ENCODE results near the gene FNTB.

Gene FNTB

DNA sequence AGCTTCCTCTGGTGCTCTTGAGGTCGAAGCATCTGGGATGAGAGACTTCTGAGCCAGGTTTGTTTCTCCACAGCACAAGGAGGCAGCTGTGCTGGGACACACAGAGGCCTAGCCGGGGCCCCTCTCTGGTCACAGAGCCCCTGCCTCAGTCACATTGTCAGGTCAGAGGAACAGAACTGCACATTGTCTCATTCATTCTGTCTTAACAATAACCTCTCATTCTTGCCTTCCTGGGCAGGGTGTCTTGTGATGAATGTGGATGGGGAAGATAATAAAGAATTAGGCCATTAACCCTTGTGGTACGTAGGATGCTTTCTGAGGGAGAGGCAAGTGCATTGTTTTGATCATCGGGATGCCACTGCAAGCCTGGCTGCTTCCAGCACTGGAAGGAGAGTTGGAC is 29.8 kb downstream of the FNTB start:
- TF ChIP-seq, protein P1, sequence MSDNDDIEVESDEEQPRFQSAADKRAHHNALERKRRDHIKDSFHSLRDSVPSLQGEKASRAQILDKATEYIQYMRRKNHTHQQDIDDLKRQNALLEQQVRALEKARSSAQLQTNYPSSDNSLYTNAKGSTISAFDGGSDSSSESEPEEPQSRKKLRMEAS (IDR thresholded peaks at IDR 0.05), result no peak
- TF ChIP-seq, protein P2, sequence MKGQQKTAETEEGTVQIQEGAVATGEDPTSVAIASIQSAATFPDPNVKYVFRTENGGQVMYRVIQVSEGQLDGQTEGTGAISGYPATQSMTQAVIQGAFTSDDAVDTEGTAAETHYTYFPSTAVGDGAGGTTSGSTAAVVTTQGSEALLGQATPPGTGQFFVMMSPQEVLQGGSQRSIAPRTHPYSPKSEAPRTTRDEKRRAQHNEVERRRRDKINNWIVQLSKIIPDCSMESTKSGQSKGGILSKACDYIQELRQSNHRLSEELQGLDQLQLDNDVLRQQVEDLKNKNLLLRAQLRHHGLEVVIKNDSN (IDR thresholded peaks at IDR 0.05), result no peak
- TF ChIP-seq CEBPB (IDR thresholded peaks at IDR 0.05) (no peak), TAF1 (IDR thresholded peaks at IDR 0.05; ENCODE audit: low read depth) (no peak), EP300 (IDR thresholded peaks at IDR 0.05; ENCODE audit: borderline replicate concordance) (no peak)

DNA sequence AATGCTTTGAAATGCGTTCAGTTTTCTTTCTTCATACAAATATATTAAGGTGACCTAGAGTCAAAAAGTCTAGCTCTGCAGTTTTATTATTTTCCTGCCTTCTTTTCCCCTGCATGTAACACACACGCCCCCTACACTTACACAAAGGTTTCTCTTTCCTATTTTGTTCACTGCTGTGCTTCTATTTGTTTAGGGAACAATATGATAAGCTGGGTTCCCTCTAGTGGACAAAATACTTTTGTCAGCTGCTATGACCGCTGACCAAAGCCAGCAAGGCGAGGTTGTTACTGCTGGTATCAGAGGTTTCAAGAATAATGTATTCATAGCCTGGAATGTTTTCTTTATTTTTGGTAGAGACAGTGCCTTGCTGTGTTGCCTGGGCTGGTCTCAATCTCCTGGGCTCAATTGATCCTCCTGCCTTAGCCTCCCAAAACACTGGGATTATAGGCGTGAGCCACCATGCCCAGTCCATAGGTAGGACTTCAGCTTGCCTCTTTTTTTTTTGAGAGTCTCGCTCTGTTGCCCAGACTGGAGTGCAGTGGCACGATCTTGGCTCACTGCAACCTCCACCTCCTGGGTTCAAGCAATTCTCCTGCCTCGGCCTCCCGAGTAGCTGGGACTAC is 33.4 kb downstream of the FNTB start:
- peak; percentile 44 for TF ChIP-seq RAD21 (IDR thresholded peaks at IDR 0.05; ENCODE audit: low read depth)
- no peak for TF ChIP-seq NFIC (IDR thresholded peaks at IDR 0.05)

DNA sequence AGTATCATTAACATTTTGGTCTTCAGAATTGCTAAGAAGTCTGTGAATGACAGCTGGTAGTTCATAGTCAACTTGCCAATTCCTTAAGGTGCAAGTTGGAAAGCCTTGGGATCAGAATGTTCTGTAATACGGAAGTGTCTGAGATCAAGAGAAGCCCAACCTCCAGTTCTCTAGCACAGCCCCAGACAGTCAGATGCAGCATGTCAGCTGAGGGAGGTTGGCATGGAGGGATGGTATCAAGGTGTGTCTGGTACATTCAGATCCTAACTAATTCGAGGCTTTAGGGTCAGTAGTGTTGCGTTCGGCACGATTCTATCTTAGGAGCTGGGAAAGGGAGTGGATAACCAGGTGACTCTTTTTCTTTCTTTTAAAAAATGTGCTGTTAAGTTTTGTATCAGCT is 38.3 kb downstream of the FNTB start:
- TF ChIP-seq YY1 (IDR thresholded peaks at IDR 0.05; ENCODE audit: low read depth) (no peak), TCF12 (IDR thresholded peaks at IDR 0.05; ENCODE audit: low read depth) (no peak), TAF1 (IDR thresholded peaks at IDR 0.05; ENCODE audit: low read depth) (no peak), EP300 (IDR thresholded peaks at IDR 0.05; ENCODE audit: borderline replicate concordance) (no peak)

DNA sequence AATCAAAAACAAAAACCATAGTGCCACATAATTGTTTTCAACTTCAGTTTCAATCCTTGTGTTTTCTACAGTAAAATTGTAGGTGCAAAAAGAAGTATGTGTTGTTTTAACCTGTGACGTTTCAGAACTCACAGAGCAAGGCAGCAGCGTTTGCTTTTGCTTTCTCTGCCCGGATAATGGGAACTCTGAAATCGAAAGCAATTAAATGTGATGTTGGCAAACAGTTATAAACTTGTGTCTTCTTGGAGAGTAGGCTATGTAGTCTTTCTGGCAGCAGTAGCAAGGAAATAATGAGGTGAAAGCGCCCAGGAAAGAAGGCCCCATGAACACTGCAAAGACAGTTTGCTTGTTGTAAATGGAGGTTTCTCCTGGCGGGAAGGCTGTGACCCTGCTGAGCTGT is 39.1 kb downstream of the FNTB start:
- TF ChIP-seq CEBPB (IDR thresholded peaks at IDR 0.05), result no peak
- no peak for TF ChIP-seq CREB1 (IDR thresholded peaks at IDR 0.05; ENCODE audit: low read depth)
- TF ChIP-seq TCF12 (IDR thresholded peaks at IDR 0.05; ENCODE audit: low read depth), result no peak
- no peak for TF ChIP-seq EP300 (IDR thresholded peaks at IDR 0.05; ENCODE audit: borderline replicate concordance)
- TF ChIP-seq TEAD4 (IDR thresholded peaks at IDR 0.05), result no peak
- TF ChIP-seq NFIC (IDR thresholded peaks at IDR 0.05), result no peak
- TF ChIP-seq ZBTB7A (IDR thresholded peaks at IDR 0.05; ENCODE audit: low read depth), result no peak
- TF ChIP-seq YY1 (IDR thresholded peaks at IDR 0.05; ENCODE audit: low read depth), result no peak
- TF ChIP-seq FOXM1 (IDR thresholded peaks at IDR 0.05; ENCODE audit: borderline replicate concordance, low read depth), result no peak
- TF ChIP-seq EGR1 (IDR thresholded peaks at IDR 0.05), result no peak
- TF ChIP-seq TAF1 (IDR thresholded peaks at IDR 0.05; ENCODE audit: low read depth), result no peak

DNA sequence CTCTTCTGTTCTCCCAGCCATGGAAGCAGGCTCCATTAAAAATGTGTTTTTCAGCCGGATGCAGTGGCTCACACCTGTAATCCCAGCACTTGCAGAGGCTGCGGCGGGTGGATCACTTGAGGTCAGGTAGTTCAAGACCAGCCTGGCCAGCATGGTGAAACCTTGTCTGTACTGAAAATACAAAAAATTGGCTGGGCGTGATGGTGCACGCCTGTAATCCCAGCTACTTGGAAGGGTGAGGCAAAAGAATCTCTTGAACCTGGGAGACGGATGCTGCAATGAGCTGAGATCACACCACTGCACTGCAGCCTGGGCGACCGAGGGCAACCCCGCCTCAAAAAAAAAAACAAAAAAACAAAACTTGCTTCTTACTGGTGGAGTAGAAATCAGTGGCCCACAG is 39.8 kb downstream of the FNTB start:
- TF ChIP-seq CREB1 (IDR thresholded peaks at IDR 0.05; ENCODE audit: low read depth) (no peak), TEAD4 (IDR thresholded peaks at IDR 0.05) (no peak), ZBTB7A (IDR thresholded peaks at IDR 0.05; ENCODE audit: low read depth) (no peak), TAF1 (IDR thresholded peaks at IDR 0.05; ENCODE audit: low read depth) (no peak), FOXM1 (IDR thresholded peaks at IDR 0.05; ENCODE audit: borderline replicate concordance, low read depth) (no peak), RAD21 (IDR thresholded peaks at IDR 0.05; ENCODE audit: low read depth) (no peak)

DNA sequence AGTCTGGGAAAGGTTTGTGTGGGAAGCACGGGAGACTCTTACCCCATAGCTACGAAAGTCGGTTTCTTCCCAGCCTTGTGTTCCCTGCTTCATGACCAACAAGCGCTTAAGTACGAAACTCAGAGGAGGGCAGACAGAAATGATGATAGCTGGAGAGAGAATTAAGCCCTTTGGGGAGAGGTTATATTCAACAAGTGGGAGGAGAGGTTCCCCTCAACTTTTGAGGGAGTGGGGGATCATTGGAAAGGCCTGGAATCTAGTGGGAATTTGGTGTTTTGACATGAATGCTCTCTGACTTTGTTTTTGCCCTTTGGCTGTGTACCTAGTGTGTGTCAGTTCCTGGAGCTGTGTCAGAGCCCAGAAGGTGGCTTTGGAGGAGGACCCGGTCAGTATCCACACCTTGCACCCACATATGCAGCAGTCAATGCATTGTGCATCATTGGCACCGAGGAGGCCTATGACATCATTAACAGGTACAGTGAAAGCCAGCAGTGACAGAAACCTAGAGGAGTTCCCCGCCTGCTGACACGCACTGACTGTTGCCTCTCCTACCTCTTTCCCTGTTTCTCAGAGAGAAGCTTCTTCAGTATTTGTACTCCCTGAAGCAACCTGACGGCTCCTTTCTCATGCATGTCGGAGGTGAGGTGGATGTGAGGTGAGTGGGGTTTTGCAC is 40.6 kb downstream of the FNTB start:
- TF ChIP-seq, protein P2 (IDR thresholded peaks at IDR 0.05), result no peak
- TF ChIP-seq TCF12 (IDR thresholded peaks at IDR 0.05; ENCODE audit: low read depth) (no peak), YY1 (IDR thresholded peaks at IDR 0.05; ENCODE audit: low read depth) (no peak), EP300 (IDR thresholded peaks at IDR 0.05; ENCODE audit: borderline replicate concordance) (no peak), ZBTB7A (IDR thresholded peaks at IDR 0.05; ENCODE audit: low read depth) (no peak), TEAD4 (IDR thresholded peaks at IDR 0.05) (no peak), CREB1 (IDR thresholded peaks at IDR 0.05; ENCODE audit: low read depth) (no peak), EGR1 (IDR thresholded peaks at IDR 0.05) (no peak), NFIC (IDR thresholded peaks at IDR 0.05) (no peak), CEBPB (IDR thresholded peaks at IDR 0.05) (no peak), TAF1 (IDR thresholded peaks at IDR 0.05; ENCODE audit: low read depth) (no peak)
- TF ChIP-seq, protein P1 (IDR thresholded peaks at IDR 0.05), result no peak
- TF ChIP-seq, protein P3, sequence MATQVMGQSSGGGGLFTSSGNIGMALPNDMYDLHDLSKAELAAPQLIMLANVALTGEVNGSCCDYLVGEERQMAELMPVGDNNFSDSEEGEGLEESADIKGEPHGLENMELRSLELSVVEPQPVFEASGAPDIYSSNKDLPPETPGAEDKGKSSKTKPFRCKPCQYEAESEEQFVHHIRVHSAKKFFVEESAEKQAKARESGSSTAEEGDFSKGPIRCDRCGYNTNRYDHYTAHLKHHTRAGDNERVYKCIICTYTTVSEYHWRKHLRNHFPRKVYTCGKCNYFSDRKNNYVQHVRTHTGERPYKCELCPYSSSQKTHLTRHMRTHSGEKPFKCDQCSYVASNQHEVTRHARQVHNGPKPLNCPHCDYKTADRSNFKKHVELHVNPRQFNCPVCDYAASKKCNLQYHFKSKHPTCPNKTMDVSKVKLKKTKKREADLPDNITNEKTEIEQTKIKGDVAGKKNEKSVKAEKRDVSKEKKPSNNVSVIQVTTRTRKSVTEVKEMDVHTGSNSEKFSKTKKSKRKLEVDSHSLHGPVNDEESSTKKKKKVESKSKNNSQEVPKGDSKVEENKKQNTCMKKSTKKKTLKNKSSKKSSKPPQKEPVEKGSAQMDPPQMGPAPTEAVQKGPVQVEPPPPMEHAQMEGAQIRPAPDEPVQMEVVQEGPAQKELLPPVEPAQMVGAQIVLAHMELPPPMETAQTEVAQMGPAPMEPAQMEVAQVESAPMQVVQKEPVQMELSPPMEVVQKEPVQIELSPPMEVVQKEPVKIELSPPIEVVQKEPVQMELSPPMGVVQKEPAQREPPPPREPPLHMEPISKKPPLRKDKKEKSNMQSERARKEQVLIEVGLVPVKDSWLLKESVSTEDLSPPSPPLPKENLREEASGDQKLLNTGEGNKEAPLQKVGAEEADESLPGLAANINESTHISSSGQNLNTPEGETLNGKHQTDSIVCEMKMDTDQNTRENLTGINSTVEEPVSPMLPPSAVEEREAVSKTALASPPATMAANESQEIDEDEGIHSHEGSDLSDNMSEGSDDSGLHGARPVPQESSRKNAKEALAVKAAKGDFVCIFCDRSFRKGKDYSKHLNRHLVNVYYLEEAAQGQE (IDR thresholded peaks at IDR 0.05; ENCODE audit: low read depth), result no peak

DNA sequence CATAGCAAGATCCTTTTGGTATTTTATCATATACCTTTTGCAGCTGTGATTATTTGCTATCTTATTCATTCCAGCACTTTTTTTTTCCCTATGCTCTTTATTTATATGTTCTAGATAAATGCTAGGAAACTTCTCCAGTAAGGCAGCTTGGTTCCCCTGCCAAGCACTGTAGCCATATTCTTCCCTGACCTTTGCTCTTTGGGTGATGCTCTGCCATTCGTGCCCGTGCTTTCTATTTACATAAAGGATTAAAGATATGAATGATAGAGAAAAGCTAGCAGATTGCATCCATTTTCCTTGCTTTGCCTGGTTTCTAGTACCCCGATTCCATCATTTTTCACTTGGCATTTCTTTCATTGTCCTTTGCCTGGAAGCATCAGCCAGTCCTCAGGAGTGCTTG is 42.2 kb downstream of the FNTB start:
- TF ChIP-seq FOXM1 (IDR thresholded peaks at IDR 0.05; ENCODE audit: borderline replicate concordance, low read depth), result no peak
- no peak for TF ChIP-seq CREB1 (IDR thresholded peaks at IDR 0.05; ENCODE audit: low read depth)
- TF ChIP-seq, protein P3 (IDR thresholded peaks at IDR 0.05; ENCODE audit: low read depth), result no peak
- TF ChIP-seq TCF12 (IDR thresholded peaks at IDR 0.05; ENCODE audit: low read depth), result no peak
- TF ChIP-seq YY1 (IDR thresholded peaks at IDR 0.05; ENCODE audit: low read depth), result no peak
- TF ChIP-seq ZBTB7A (IDR thresholded peaks at IDR 0.05; ENCODE audit: low read depth), result no peak
- TF ChIP-seq CEBPB (IDR thresholded peaks at IDR 0.05), result no peak
- TF ChIP-seq NFIC (IDR thresholded peaks at IDR 0.05), result no peak
- TF ChIP-seq, protein P2 (IDR thresholded peaks at IDR 0.05), result no peak
- no peak for TF ChIP-seq TEAD4 (IDR thresholded peaks at IDR 0.05)
- TF ChIP-seq RAD21 (IDR thresholded peaks at IDR 0.05; ENCODE audit: low read depth), result no peak
